HFF-Myc (cell line): ENCODE data around the gene SS18L1.

ENCODE experiments used
- DNase-seq: peaks from one replicate; pipeline ENCODE4 v3.0.0-alpha.2; 2011; ENCODE audit warnings: low read depth; ENCODE audit errors: extremely low read depth
- H3K4me3 ChIP-seq: replicated peaks from 2 replicates; pipeline ENCODE4 v1.5.1; 2011; ENCODE audit warnings: low read depth, mild to moderate bottlenecking, control low read depth, low read length
- TF ChIP-seq, protein P1 (sequence below): IDR thresholded peaks from 2 replicates; pipeline ENCODE4 v1.5.1; 2012; ENCODE audit warnings: mild to moderate bottlenecking, low read depth, low read length, control low read depth; ENCODE audit errors: missing control alignments

The SS18L1 gene

DNA sequence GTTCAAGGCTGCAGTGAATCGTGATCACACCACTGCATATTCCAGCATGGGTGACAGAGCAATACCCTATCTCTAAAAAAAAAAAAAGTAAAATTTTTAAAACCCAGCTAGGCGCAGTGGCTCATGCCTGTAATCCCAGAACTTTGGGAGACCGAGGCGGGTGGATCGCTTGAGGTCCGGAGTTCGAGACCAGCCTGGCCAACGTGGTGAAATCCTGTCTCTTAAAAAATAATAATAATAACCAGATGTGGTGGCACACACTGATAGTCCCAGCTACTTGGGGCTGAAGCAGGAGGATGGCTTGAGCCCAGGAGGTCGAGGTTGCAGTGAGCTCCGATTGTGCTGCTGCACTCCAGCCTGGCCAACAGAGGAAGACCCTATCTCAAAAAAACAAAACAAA lies 52.7 kb downstream of the SS18L1 start:
- no peak overlapping the region for H3K4me3 ChIP-seq
- TF ChIP-seq, protein P1, sequence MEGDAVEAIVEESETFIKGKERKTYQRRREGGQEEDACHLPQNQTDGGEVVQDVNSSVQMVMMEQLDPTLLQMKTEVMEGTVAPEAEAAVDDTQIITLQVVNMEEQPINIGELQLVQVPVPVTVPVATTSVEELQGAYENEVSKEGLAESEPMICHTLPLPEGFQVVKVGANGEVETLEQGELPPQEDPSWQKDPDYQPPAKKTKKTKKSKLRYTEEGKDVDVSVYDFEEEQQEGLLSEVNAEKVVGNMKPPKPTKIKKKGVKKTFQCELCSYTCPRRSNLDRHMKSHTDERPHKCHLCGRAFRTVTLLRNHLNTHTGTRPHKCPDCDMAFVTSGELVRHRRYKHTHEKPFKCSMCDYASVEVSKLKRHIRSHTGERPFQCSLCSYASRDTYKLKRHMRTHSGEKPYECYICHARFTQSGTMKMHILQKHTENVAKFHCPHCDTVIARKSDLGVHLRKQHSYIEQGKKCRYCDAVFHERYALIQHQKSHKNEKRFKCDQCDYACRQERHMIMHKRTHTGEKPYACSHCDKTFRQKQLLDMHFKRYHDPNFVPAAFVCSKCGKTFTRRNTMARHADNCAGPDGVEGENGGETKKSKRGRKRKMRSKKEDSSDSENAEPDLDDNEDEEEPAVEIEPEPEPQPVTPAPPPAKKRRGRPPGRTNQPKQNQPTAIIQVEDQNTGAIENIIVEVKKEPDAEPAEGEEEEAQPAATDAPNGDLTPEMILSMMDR: no peak
- DNase-seq: no peak

GRCh38 chr20:62197311-62197710 lies 53.7 kb downstream of the SS18L1 start:
- no peak for DNase-seq
- TF ChIP-seq, protein P1: no peak
- H3K4me3 ChIP-seq: no peak overlapping the region

- TF ChIP-seq, protein P1: no peak
Observed at GRCh38 chr20:62197801-62198200, 54.2 kb downstream of the SS18L1 start.

GRCh38 chr20:62198496-62198895 lies 54.9 kb downstream of the SS18L1 start:
- TF ChIP-seq, protein P1: no peak
- no peak overlapping the region for H3K4me3 ChIP-seq
- DNase-seq: no peak

More at GRCh38 chr20:62197801-62198200, 54.2 kb downstream of the SS18L1 start:
- H3K4me3 ChIP-seq: no peak overlapping the region
- no peak for DNase-seq

GRCh38 chr20:62198931-62199330 lies 55.4 kb downstream of the SS18L1 start:
- no peak for DNase-seq
- no peak overlapping the region for H3K4me3 ChIP-seq
- TF ChIP-seq, protein P1: no peak

DNA sequence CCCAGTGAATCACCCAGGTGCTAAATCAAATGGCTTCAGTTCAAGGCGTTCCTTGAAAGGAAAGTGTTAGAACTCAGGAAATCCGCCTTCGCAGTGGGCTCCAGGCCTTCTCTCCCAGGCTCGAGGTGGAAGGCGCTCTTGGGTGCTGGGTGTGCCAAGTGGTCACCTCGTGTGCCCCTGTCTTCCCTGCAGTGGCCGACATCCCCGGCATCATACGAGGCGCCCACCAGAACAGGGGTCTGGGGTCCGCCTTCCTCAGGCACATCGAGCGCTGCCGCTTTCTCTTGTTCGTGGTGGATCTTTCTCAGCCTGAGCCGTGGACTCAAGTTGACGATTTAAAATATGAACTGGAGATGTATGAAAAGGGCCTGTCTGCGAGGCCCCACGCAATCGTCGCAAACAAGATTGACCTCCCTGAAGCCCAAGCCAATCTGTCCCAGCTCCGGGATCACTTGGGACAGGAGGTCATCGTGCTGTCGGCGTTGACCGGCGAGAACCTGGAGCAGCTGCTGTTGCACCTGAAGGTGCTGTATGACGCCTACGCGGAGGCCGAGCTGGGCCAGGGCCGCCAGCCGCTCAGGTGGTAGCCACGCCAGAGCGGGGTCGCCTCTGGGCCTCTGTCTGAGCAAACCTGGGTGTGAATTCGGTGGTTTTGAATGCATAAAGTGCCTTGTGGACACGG lies 57.1 kb downstream of the SS18L1 start:
- no peak for DNase-seq
- TF ChIP-seq, protein P1: no peak
- H3K4me3 ChIP-seq: no peak overlapping the region
